ENCODE measurements around the gene FAM200C. TPM values are rescaled to one million over a fixed set of nuclear protein-coding genes. Genes with fewer than 3 reads are reported as not detected.

The FAM200C gene
- total RNA-seq, 1 donor from 2014 or later, result 1.9 TPM

- DNase-seq (ENCODE audit: low spot score), result no peak
Measured at GRCh38 chr5:160420331-160420610, 20.4 kb upstream of the FAM200C start.

GRCh38 chr5:160419458-160420330 is 19.8 kb upstream of the FAM200C start:
- no peak for DNase-seq (ENCODE audit: low spot score)

GRCh38 chr5:160418561-160419457 is 19.0 kb upstream of the FAM200C start, which contains the start of gene SLU7:
SLU7 (minus strand) TSS chr5:160419081; CDS start chr5:160415294, 3,787 bp downstream.
- peak; percentile 97 for DNase-seq (ENCODE audit: low spot score)

GRCh38 chr5:160398806-160399205 is 1.0 kb downstream of the FAM200C start:
- no peak for DNase-seq (ENCODE audit: low spot score)

GRCh38 chr5:160397492-160397891 is 2.4 kb downstream of the FAM200C start:
- no peak for DNase-seq (ENCODE audit: low spot score)

- no peak for DNase-seq (ENCODE audit: low spot score)
Measured at GRCh38 chr5:160395111-160395510, 4.7 kb downstream of the FAM200C start.

- DNase-seq (ENCODE audit: low spot score), result no peak
Measured at GRCh38 chr5:160390787-160391696, 8.8 kb downstream of the FAM200C start.

GRCh38 chr5:160387445-160387844 is 12.4 kb downstream of the FAM200C start:
- no peak for DNase-seq (ENCODE audit: low spot score)

- DNase-seq (ENCODE audit: low spot score), result no peak
Measured at GRCh38 chr5:160385496-160385895, 14.4 kb downstream of the FAM200C start.

- no peak for DNase-seq (ENCODE audit: low spot score)
Measured at GRCh38 chr5:160384681-160385080, 15.2 kb downstream of the FAM200C start.

GRCh38 chr5:160382346-160382745 is 17.5 kb downstream of the FAM200C start:
- DNase-seq (ENCODE audit: low spot score), result no peak

GRCh38 chr5:160380041-160380440 is 19.8 kb downstream of the FAM200C start:
- DNase-seq (ENCODE audit: low spot score), result no peak

- no peak for DNase-seq (ENCODE audit: low spot score)
Measured at GRCh38 chr5:160379511-160379910, 20.3 kb downstream of the FAM200C start.

- no peak for DNase-seq (ENCODE audit: low spot score)
Measured at GRCh38 chr5:160378330-160378729, 21.5 kb downstream of the FAM200C start.

GRCh38 chr5:160377651-160378050 is 22.2 kb downstream of the FAM200C start:
- no peak for DNase-seq (ENCODE audit: low spot score)

GRCh38 chr5:160376416-160376815 is 23.4 kb downstream of the FAM200C start:
- no peak for DNase-seq (ENCODE audit: low spot score)

- no peak for DNase-seq (ENCODE audit: low spot score)
Measured at GRCh38 chr5:160375701-160376100, 24.2 kb downstream of the FAM200C start.

- no peak for DNase-seq (ENCODE audit: low spot score)
Measured at GRCh38 chr5:160375166-160375565, 24.7 kb downstream of the FAM200C start.

GRCh38 chr5:160371294-160371693 is 28.6 kb downstream of the FAM200C start:
- no peak for DNase-seq (ENCODE audit: low spot score)

GRCh38 chr5:160370713-160371034 is 29.2 kb downstream of the FAM200C start:
- DNase-seq (ENCODE audit: low spot score), result no peak

GRCh38 chr5:160369990-160370712 is 29.7 kb downstream of the FAM200C start, which contains the start of gene C1QTNF2:
C1QTNF2 (minus strand) TSS chr5:160370626; CDS start chr5:160355011, 15,615 bp downstream.
- no peak for DNase-seq (ENCODE audit: low spot score)

Data from mesenteric fat pad (tissue), 1 donor.